ENCODE data around the gene TEKT1.
"Not testable (repeated sequence)": the region's sequence is repeated elsewhere in the genome, so short reads cannot be mapped to it uniquely, and the experiment has no call there.

The TEKT1 gene

GRCh38 chr17:6818938-6819337 is 12.6 kb downstream of the TEKT1 start:
- no peak for FAIRE-seq
- no peak for DNase-seq (ENCODE audit: insufficient read length, low spot score)

- FAIRE-seq; DNase-seq (ENCODE audit: insufficient read length, low spot score): not testable (repeated sequence)
Observed at GRCh38 chr17:6816368-6816767, 15.2 kb downstream of the TEKT1 start.

- no peak for DNase-seq (ENCODE audit: insufficient read length, low spot score)
- no peak for FAIRE-seq
Observed at GRCh38 chr17:6815775-6816174, 15.8 kb downstream of the TEKT1 start.

GRCh38 chr17:6812295-6812694 is 19.2 kb downstream of the TEKT1 start:
- FAIRE-seq (no peak), DNase-seq (ENCODE audit: insufficient read length, low spot score) (no peak)

- FAIRE-seq (no peak), DNase-seq (ENCODE audit: insufficient read length, low spot score) (no peak)
Observed at GRCh38 chr17:6811510-6811909, 20.0 kb downstream of the TEKT1 start.

- FAIRE-seq (no peak), DNase-seq (ENCODE audit: insufficient read length, low spot score) (no peak)
Observed at GRCh38 chr17:6800422-6801027, 31.0 kb downstream of the TEKT1 start.

- DNase-seq (ENCODE audit: insufficient read length, low spot score) (no peak), FAIRE-seq (no peak)
Observed at GRCh38 chr17:6799738-6800137, 31.8 kb downstream of the TEKT1 start.

- DNase-seq (ENCODE audit: insufficient read length, low spot score) (no peak), FAIRE-seq (no peak)
Observed at GRCh38 chr17:6797718-6798351, 33.7 kb downstream of the TEKT1 start.

GRCh38 chr17:6796887-6797490 is 34.5 kb downstream of the TEKT1 start:
- DNase-seq (ENCODE audit: insufficient read length, low spot score) (no peak), FAIRE-seq (no peak)

GRCh38 chr17:6796017-6796886 is 35.3 kb downstream of the TEKT1 start:
- FAIRE-seq (no peak), DNase-seq (ENCODE audit: insufficient read length, low spot score) (no peak)

- FAIRE-seq (no peak), DNase-seq (ENCODE audit: insufficient read length, low spot score) (no peak)
Observed at GRCh38 chr17:6793748-6794493, 37.6 kb downstream of the TEKT1 start.

GRCh38 chr17:6789146-6789545 is 42.4 kb downstream of the TEKT1 start:
- DNase-seq (ENCODE audit: insufficient read length, low spot score) (no peak), FAIRE-seq (no peak)

- FAIRE-seq = no peak
- no peak for DNase-seq (ENCODE audit: insufficient read length, low spot score)
Observed at GRCh38 chr17:6787081-6787693, 44.3 kb downstream of the TEKT1 start.

- no peak for DNase-seq (ENCODE audit: insufficient read length, low spot score)
- FAIRE-seq = no peak
Observed at GRCh38 chr17:6786618-6787017, 44.9 kb downstream of the TEKT1 start.

- DNase-seq (ENCODE audit: insufficient read length, low spot score) = no peak
- FAIRE-seq = no peak
Observed at GRCh38 chr17:6782244-6782643, 49.3 kb downstream of the TEKT1 start.

GRCh38 chr17:6780886-6781285 is 50.6 kb downstream of the TEKT1 start:
- no peak for FAIRE-seq
- no peak for DNase-seq (ENCODE audit: insufficient read length, low spot score)

GRCh38 chr17:6780001-6780400 is 51.5 kb downstream of the TEKT1 start:
- no peak for FAIRE-seq
- DNase-seq (ENCODE audit: insufficient read length, low spot score) = no peak

GRCh38 chr17:6779411-6779810 is 52.1 kb downstream of the TEKT1 start:
- FAIRE-seq (no peak), DNase-seq (ENCODE audit: insufficient read length, low spot score) (no peak)

GRCh38 chr17:6775871-6776405 is 55.6 kb downstream of the TEKT1 start, which contains the start of gene FBXO39:
Gene FBXO39 (plus strand): TSS chr17:6776215. CDS start chr17:6779869, 3,654 bp downstream.
- no peak for DNase-seq (ENCODE audit: insufficient read length, low spot score)
- no peak for FAIRE-seq

GRCh38 chr17:6774906-6775305 is 56.6 kb downstream of the TEKT1 start:
- DNase-seq (ENCODE audit: insufficient read length, low spot score); FAIRE-seq: not testable (repeated sequence)
